ENCODE data around the gene LTK. TPM values are rescaled to one million over a fixed set of nuclear protein-coding genes. Genes with fewer than 3 reads are reported as not detected.
"Not testable (repeated sequence)": the region's sequence is repeated elsewhere in the genome, so short reads cannot be mapped to it uniquely, and the experiment has no call there.

Gene LTK
- total and polyA plus RNA-seq, 8 donors = 1.2 to 25.2 (median 6.5) TPM

- WGBS, 5 donors = 84 to 93% (median 91%) methylated on average over 11 of the region's 11 CpGs
- H3K9me3 ChIP-seq = no peaks in the 10 kb centered on the region
- H3K27me3 ChIP-seq = no peaks in the 10 kb centered on the region
- intact Hi-C loops (cut with DNase I; ENCODE audit: low total_unique reads) = no loop called here
- DNase-seq = no peak
- peak overlapping the region in 1 of 5 donors; percentile 57 for H3K27ac ChIP-seq
- H3K4me3 ChIP-seq = no peak overlapping the region
- peaks cover 76 to 100% (median 100%) of the 10 kb centered on the region in 4 donors for H3K36me3 ChIP-seq
- H3K4me1 ChIP-seq = peaks cover 0 to 11% (median 3%) of the 10 kb centered on the region in 4 donors
- TF ChIP-seq POLR2AphosphoS5 (IDR thresholded peaks at IDR 0.05) = no peak
- TF ChIP-seq POLR2A (IDR thresholded peaks at IDR 0.05) = no peak
- TF ChIP-seq EP300 (IDR thresholded peaks at IDR 0.05) = no peak
- TF ChIP-seq, protein P1, sequence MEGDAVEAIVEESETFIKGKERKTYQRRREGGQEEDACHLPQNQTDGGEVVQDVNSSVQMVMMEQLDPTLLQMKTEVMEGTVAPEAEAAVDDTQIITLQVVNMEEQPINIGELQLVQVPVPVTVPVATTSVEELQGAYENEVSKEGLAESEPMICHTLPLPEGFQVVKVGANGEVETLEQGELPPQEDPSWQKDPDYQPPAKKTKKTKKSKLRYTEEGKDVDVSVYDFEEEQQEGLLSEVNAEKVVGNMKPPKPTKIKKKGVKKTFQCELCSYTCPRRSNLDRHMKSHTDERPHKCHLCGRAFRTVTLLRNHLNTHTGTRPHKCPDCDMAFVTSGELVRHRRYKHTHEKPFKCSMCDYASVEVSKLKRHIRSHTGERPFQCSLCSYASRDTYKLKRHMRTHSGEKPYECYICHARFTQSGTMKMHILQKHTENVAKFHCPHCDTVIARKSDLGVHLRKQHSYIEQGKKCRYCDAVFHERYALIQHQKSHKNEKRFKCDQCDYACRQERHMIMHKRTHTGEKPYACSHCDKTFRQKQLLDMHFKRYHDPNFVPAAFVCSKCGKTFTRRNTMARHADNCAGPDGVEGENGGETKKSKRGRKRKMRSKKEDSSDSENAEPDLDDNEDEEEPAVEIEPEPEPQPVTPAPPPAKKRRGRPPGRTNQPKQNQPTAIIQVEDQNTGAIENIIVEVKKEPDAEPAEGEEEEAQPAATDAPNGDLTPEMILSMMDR (IDR thresholded peaks at IDR 0.05) = no peak
These were observed 40.2 kb downstream of the LTK start for GRCh38 chr15:41473418-41473817.

GRCh38 chr15:41469644-41470043 is 44.0 kb downstream of the LTK start:
- not testable (repeated sequence) for H3K27me3 ChIP-seq
- 92 to 100% (median 98%) methylated on average over 6 of the region's 6 CpGs for WGBS, 5 donors
- H3K36me3 ChIP-seq = peaks cover 52 to 100% (median 98%) of the 10 kb centered on the region in 4 donors

DNA sequence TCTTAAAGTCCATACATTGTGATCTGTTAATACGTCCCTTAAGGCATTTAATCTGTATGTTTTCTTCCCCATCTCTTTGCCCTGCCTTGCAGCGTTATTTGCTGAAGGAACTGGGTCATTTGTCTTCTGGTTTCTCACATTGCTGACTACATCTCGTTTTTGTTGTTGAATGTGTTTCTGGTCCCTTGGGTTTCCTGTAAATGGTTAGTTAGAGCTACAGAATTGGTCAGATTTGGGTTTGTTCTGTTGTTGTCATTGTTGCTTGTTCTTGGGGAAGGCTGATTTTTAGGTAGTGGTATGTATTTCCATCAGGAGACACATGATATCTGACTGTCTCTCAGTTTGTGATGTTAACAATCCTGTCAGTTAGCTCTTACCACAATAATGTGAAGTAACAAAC is 46.9 kb downstream of the LTK start:
- Histone ChIP-seq H3K36me3 (peaks cover 32 to 100% (median 94%) of the 10 kb centered on the region in 4 donors), H3K9me3 (no peaks in the 10 kb centered on the region), H3K27ac (no peak overlapping the region), H3K27me3 (no peaks in the 10 kb centered on the region), H3K4me3 (no peak overlapping the region), H3K4me1 (no peaks in the 10 kb centered on the region)
- 67 to 82% (median 78%) methylated on average over 3 of the region's 3 CpGs for WGBS, 5 donors
- no peak for TF ChIP-seq EP300 (IDR thresholded peaks at IDR 0.05)
- no peak for TF ChIP-seq POLR2A (IDR thresholded peaks at IDR 0.05)
- TF ChIP-seq, protein P1 (IDR thresholded peaks at IDR 0.05) = no peak
- TF ChIP-seq POLR2AphosphoS5 (IDR thresholded peaks at IDR 0.05) = no peak
- intact Hi-C loops (cut with DNase I; ENCODE audit: low total_unique reads) = no loop called here
- no peak for DNase-seq

More at GRCh38 chr15:41469644-41470043, 44.0 kb downstream of the LTK start:
- H3K27ac ChIP-seq; H3K4me3 ChIP-seq; H3K4me1 ChIP-seq; H3K9me3 ChIP-seq; DNase-seq; intact Hi-C loops (cut with DNase I; ENCODE audit: low total_unique reads): not testable (repeated sequence)

GRCh38 chr15:41465822-41466421 is 47.7 kb downstream of the LTK start:
- no peaks in the 10 kb centered on the region for H3K9me3 ChIP-seq
- H3K27me3 ChIP-seq = no peaks in the 10 kb centered on the region
- no peaks in the 10 kb centered on the region for H3K4me1 ChIP-seq
- peak in 1 of 2 donors; percentile 79 for DNase-seq
- peaks cover 24 to 100% (median 92%) of the 10 kb centered on the region in 4 donors for H3K36me3 ChIP-seq
- H3K27ac ChIP-seq = no peak overlapping the region
- WGBS, 5 donors = 71 to 78% (median 73%) methylated on average over 8 of the region's 8 CpGs
- TF ChIP-seq, protein P1 (IDR thresholded peaks at IDR 0.05) = peak in 5 of 7 experiments; percentile 60 to 93 (median 82)
- no peak for TF ChIP-seq EP300 (IDR thresholded peaks at IDR 0.05)
- TF ChIP-seq POLR2AphosphoS5 (IDR thresholded peaks at IDR 0.05) = peak in 1 of 3 donors; percentile 16
- intact Hi-C loops (cut with DNase I; ENCODE audit: low total_unique reads) = no loop called here
- no peak overlapping the region for H3K4me3 ChIP-seq

- TF ChIP-seq EP300 (IDR thresholded peaks at IDR 0.05) (no peak), POLR2AphosphoS5 (IDR thresholded peaks at IDR 0.05) (no peak), POLR2A (IDR thresholded peaks at IDR 0.05) (no peak)
- TF ChIP-seq, protein P1 (IDR thresholded peaks at IDR 0.05) = no peak
- no peak for DNase-seq
- peaks cover 18 to 100% (median 89%) of the 10 kb centered on the region in 4 donors for H3K36me3 ChIP-seq
- no peaks in the 10 kb centered on the region for H3K9me3 ChIP-seq
- no peaks in the 10 kb centered on the region for H3K4me1 ChIP-seq
- no peak overlapping the region for H3K4me3 ChIP-seq
- WGBS, 5 donors = 87 to 95% (median 92%) methylated on average over 9 of the region's 9 CpGs
- intact Hi-C loops (cut with DNase I; ENCODE audit: low total_unique reads) = no loop called here
- no peak overlapping the region for H3K27ac ChIP-seq
- H3K27me3 ChIP-seq = no peaks in the 10 kb centered on the region
These were observed 48.6 kb downstream of the LTK start for GRCh38 chr15:41464889-41465580.

Data from stomach (tissue), 9 donors.